ENCODE data around the gene TMC2.

Gene TMC2

DNA sequence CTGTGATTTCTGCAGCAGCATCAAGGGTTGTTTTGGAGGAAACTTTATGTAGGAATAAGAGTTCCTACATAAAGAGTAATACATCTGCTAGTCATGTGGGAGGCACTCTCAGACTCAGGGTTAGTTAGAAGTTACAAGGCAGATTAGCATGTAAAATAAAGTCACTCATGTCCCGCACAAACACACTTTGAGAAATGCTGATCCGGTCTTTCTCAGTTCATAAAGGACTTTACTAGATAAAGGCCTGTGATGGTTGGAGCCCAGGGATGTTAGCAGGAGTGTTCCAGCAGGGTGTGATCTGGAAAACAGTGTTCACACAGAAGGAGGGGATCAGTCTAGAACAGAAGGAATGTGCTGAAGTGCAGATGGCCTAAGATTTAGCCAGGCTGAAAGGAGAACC lies 83.0 kb downstream of the TMC2 start:
- TF ChIP-seq, protein P1, sequence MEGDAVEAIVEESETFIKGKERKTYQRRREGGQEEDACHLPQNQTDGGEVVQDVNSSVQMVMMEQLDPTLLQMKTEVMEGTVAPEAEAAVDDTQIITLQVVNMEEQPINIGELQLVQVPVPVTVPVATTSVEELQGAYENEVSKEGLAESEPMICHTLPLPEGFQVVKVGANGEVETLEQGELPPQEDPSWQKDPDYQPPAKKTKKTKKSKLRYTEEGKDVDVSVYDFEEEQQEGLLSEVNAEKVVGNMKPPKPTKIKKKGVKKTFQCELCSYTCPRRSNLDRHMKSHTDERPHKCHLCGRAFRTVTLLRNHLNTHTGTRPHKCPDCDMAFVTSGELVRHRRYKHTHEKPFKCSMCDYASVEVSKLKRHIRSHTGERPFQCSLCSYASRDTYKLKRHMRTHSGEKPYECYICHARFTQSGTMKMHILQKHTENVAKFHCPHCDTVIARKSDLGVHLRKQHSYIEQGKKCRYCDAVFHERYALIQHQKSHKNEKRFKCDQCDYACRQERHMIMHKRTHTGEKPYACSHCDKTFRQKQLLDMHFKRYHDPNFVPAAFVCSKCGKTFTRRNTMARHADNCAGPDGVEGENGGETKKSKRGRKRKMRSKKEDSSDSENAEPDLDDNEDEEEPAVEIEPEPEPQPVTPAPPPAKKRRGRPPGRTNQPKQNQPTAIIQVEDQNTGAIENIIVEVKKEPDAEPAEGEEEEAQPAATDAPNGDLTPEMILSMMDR (IDR thresholded peaks at IDR 0.05; ENCODE audit: low read depth, low read length, missing control alignments): no peak
- no peak for DNase-seq (ENCODE audit: low read depth)
- in situ Hi-C loops (cut with HindIII; ENCODE audit: low sequenced_read_pairs): no loop called here
- H3K4me3 ChIP-seq (ENCODE audit: low read depth, low read length): no peak overlapping the region

DNA sequence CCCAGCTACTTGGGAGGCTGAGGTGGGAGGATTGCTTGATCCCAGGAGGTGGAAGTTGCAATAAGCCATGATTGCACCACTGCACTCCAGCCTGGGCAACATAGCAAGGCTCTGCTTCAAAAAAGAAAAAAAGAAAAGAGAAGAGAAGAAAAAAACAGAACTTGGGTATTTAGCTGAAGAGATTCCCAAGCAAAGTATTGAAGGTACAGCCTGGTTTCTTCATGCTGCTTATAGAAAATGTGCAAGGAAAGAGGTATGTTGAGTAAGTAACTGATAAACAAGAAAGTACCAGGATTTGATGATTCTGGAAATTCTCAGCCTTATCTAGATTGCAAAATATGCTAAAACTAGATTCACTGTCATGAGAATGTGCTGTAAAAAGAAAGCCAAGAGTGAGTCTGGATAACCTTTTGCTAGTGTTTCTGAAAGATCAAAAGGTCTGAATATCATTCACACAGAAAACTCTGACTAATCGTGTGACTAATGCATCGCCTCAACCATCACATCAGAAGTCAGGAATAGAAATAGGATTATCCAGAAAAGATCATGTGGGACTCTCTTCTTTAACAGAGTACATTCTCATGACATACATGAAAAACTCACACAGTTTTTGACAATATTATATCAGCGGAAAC lies 83.7 kb downstream of the TMC2 start:
- in situ Hi-C loops (cut with HindIII; ENCODE audit: low sequenced_read_pairs): no loop called here
- no peak overlapping the region for H3K4me3 ChIP-seq (ENCODE audit: low read depth, low read length)
- TF ChIP-seq, protein P1 (IDR thresholded peaks at IDR 0.05; ENCODE audit: low read depth, low read length, missing control alignments): no peak
- DNase-seq (ENCODE audit: low read depth): no peak

DNA sequence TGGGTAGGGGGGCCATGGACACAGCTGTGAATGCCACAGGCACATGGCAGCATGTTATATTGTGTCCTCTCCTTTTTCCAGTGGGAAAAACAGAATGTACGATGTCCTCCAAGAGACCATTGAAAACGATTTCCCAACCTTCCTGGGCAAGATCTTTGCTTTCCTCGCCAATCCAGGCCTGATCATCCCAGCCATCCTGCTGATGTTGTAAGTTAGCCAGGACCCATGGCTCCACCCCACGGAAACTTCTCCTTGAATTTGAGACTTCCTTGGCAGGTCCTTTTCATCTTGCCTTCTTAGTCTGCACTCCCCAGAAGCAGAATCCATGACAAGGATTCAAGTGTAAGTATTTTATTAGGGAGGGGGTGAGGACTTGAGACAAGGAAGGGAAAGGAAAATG lies 87.8 kb downstream of the TMC2 start:
- TF ChIP-seq, protein P1 (IDR thresholded peaks at IDR 0.05; ENCODE audit: low read depth, low read length, missing control alignments): no peak
- DNase-seq (ENCODE audit: low read depth): no peak
- in situ Hi-C loops (cut with HindIII; ENCODE audit: low sequenced_read_pairs): no loop called here
- H3K4me3 ChIP-seq (ENCODE audit: low read depth, low read length): no peak overlapping the region

DNA sequence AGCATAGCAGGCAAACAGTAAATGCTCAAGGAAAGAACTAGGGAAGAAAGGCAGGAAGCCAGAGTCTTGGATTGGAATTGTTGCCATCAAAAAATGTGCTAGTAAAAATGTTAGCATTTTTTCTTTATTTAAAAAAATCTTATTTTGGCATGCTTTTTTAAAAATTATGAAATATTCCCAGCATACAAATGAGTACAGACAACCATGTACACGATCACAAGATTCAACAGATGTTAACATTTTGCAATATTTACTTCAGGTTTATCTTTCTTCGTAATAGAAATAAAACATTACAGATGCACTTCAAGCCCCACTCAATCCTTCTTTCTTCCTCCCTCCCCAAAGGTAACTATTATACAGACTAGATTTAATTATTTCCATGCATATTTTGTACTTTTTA lies 88.7 kb downstream of the TMC2 start:
- DNase-seq (ENCODE audit: low read depth): no peak
- in situ Hi-C loops (cut with HindIII; ENCODE audit: low sequenced_read_pairs): no loop called here
- TF ChIP-seq, protein P1 (IDR thresholded peaks at IDR 0.05; ENCODE audit: low read depth, low read length, missing control alignments): no peak
- no peak overlapping the region for H3K4me3 ChIP-seq (ENCODE audit: low read depth, low read length)

DNA sequence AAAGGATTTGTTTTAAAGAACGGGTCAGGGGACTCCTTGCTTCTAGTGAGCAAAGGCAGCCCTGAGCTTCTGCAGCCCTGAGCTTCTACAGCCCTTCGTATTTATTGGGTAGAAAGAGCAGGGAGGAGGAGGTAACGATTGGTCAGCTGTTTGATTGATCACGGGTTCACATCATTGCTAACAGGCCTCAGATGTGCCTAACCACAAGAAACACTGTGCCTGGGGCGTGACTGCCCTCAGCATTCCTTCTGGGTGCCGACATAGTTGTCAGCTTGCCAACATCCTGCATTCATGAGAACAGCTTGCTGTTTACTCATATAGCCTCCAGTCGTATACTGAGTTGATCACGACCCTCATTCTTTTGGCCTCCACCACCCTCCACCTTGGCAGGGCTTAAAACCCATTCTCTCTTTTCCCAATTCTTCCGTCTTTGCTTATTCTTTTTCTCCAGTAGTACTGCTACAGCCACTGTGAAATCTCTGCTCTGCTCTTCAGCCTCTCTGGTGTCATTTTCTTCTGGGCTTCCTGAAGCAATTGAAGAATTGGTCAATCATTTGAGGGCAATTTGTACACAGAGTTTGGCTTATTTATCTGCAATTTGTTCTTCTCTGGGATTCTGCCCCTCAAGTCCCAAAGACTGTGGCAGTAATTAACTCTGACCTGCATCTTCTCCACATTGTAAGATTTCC lies 90.6 kb downstream of the TMC2 start:
- TF ChIP-seq, protein P1 (IDR thresholded peaks at IDR 0.05; ENCODE audit: low read depth, low read length, missing control alignments): no peak
- H3K4me3 ChIP-seq (ENCODE audit: low read depth, low read length): no peak overlapping the region
- DNase-seq (ENCODE audit: low read depth): peak; percentile 45
- in situ Hi-C loops (cut with HindIII; ENCODE audit: low sequenced_read_pairs): no loop called here

DNA sequence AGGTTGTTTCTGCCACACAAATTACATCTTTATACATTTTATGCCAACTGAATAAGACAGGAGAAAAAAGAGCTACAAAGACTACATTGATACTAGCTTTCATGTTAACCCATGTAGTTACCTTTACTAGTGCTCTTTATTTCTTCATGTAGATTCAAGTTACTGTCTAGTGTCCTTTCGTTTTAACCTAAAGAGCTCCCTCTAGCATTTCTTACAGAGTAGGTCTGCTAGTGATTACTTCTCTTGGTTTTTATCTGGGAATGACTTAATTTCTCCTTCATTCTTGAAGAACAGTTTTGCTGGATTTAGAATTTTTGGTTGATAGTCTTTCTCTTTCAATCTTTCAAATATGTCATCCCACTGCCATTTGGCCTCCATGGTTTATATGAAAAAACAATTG lies 94.9 kb downstream of the TMC2 start:
- TF ChIP-seq, protein P1 (IDR thresholded peaks at IDR 0.05; ENCODE audit: low read depth, low read length, missing control alignments): no peak
- no peak overlapping the region for H3K4me3 ChIP-seq (ENCODE audit: low read depth, low read length)
- in situ Hi-C loops (cut with HindIII; ENCODE audit: low sequenced_read_pairs): loop anchor here (10.0 kb wide), 1 partner anchor 86 kb away; no protein-coding TSS in a partner anchor
- no peak for DNase-seq (ENCODE audit: low read depth)

Data from astrocyte of the cerebellum (primary cell).